Measurements from ENCODE around the gene GUCA2B. TPM values are rescaled to one million over a fixed set of nuclear protein-coding genes. Genes with fewer than 3 reads are reported as not detected.

The GUCA2B gene
- polyA plus RNA-seq, 3 donors: not detected

- intact Hi-C loops (cut with micrococcal nuclease): no loop called here
- H2AFZ ChIP-seq (ENCODE audit: insufficient read depth, low read depth, low read length, poor library complexity, severe bottlenecking): no peak overlapping the region
- peaks cover 0 to 5% (median 0%) of the 10 kb centered on the region in 7 donors for H3K9me3 Mint-ChIP-seq
- no peak overlapping the region for H3K4me2 ChIP-seq (replicated peaks; ENCODE audit: extremely low read depth, low read length, poor library complexity, severe bottlenecking)
- H3K27me3 Mint-ChIP-seq (ENCODE audit: low read depth in 3 of 3): peaks cover 2 to 6% (median 5%) of the 10 kb centered on the region in 3 donors
- WGBS (ENCODE audit: insufficient coverage): 100% methylated on average over 1 of the region's 4 CpGs
- H3K9ac ChIP-seq (ENCODE audit: insufficient read depth, low read length, poor library complexity, severe bottlenecking): no peak overlapping the region
- H3K27ac Mint-ChIP-seq: no peak overlapping the region
- no peak overlapping the region for H3K4me3 Mint-ChIP-seq
- H4K20me1 ChIP-seq (ENCODE audit: insufficient read depth, low read length): no peaks in the 10 kb centered on the region
- H3K36me3 Mint-ChIP-seq: no peaks in the 10 kb centered on the region
- no peak overlapping the region for H3K4me3 ChIP-seq (replicated peaks in 1 of 3; ENCODE audit: low read depth in 2 of 3, low read length in 3 of 3)
- H3K36me3 ChIP-seq (replicated peaks in 1 of 2; ENCODE audit: control insufficient read depth in 1 of 2, insufficient read depth in 2 of 2, low read length in 2 of 2): no peaks in the 10 kb centered on the region
- H3K4me1 ChIP-seq (ENCODE audit: control insufficient read depth in 1 of 2, insufficient read depth in 2 of 2, low read length in 2 of 2): peaks cover 0 to 7% of the 10 kb centered on the region in 2 donors
- no peaks in the 10 kb centered on the region for H3K27me3 ChIP-seq (ENCODE audit: control insufficient read depth in 2 of 2, insufficient read depth in 2 of 2, low read length in 2 of 2)
- H3K27ac ChIP-seq (ENCODE audit: low read depth in 1 of 2, low read length in 2 of 2): no peak overlapping the region
- H3K79me2 ChIP-seq (ENCODE audit: insufficient read depth, low read length): no peaks in the 10 kb centered on the region
- H3K9me3 ChIP-seq (replicated peaks in 1 of 2; ENCODE audit: control insufficient read depth in 1 of 2, insufficient read depth in 1 of 2, low read length in 2 of 2): no peaks in the 10 kb centered on the region
- TF ChIP-seq, protein P1, sequence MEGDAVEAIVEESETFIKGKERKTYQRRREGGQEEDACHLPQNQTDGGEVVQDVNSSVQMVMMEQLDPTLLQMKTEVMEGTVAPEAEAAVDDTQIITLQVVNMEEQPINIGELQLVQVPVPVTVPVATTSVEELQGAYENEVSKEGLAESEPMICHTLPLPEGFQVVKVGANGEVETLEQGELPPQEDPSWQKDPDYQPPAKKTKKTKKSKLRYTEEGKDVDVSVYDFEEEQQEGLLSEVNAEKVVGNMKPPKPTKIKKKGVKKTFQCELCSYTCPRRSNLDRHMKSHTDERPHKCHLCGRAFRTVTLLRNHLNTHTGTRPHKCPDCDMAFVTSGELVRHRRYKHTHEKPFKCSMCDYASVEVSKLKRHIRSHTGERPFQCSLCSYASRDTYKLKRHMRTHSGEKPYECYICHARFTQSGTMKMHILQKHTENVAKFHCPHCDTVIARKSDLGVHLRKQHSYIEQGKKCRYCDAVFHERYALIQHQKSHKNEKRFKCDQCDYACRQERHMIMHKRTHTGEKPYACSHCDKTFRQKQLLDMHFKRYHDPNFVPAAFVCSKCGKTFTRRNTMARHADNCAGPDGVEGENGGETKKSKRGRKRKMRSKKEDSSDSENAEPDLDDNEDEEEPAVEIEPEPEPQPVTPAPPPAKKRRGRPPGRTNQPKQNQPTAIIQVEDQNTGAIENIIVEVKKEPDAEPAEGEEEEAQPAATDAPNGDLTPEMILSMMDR (IDR thresholded peaks at IDR 0.05): no peak
- no peak for DNase-seq
- peaks cover 11% of the 10 kb centered on the region for H3K4me1 Mint-ChIP-seq
These were observed 14.6 kb upstream of the GUCA2B start for GRCh38 chr1:42138586-42138985.

DNA sequence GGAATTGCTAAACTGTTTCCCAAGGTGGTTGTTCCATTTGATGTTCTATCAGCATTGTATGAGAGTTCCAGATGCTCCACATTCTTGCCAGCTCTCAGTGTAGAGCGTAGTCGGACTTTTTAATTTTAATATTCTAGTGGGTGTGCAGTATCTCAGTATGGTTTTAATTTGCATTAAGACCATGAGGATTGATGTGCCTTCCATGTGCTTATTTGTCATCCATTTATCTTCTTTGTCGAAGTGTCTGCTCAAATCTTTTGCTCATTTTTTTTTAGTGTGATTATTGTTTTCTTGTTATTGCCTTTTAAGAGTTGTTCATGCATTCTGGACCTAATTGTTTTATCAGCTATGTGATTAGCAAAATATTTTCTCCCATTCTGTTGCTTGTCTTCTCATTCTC is 13.8 kb upstream of the GUCA2B start:
- no peak overlapping the region for H3K4me3 ChIP-seq (replicated peaks in 1 of 3; ENCODE audit: low read depth in 2 of 3, low read length in 3 of 3)
- no peak overlapping the region for H3K9ac ChIP-seq (ENCODE audit: insufficient read depth, low read length, poor library complexity, severe bottlenecking)
- no peak overlapping the region for H2AFZ ChIP-seq (ENCODE audit: insufficient read depth, low read depth, low read length, poor library complexity, severe bottlenecking)
- H3K9me3 Mint-ChIP-seq: peaks cover 0 to 5% (median 0%) of the 10 kb centered on the region in 7 donors
- no peaks in the 10 kb centered on the region for H3K9me3 ChIP-seq (replicated peaks in 1 of 2; ENCODE audit: control insufficient read depth in 1 of 2, insufficient read depth in 1 of 2, low read length in 2 of 2)
- no peak overlapping the region for H3K27ac Mint-ChIP-seq
- intact Hi-C loops (cut with micrococcal nuclease): no loop called here
- no peaks in the 10 kb centered on the region for H3K27me3 ChIP-seq (ENCODE audit: control insufficient read depth in 2 of 2, insufficient read depth in 2 of 2, low read length in 2 of 2)
- H3K4me1 Mint-ChIP-seq: peaks cover 11% of the 10 kb centered on the region
- no peak overlapping the region for H3K27ac ChIP-seq (ENCODE audit: low read depth in 1 of 2, low read length in 2 of 2)
- H3K36me3 Mint-ChIP-seq: no peaks in the 10 kb centered on the region
- WGBS (ENCODE audit: insufficient coverage): no CpG with 5 or more reads among the region's 3 CpGs
- TF ChIP-seq, protein P1 (IDR thresholded peaks at IDR 0.05): no peak
- no peak overlapping the region for H3K4me3 Mint-ChIP-seq
- no peaks in the 10 kb centered on the region for H3K36me3 ChIP-seq (replicated peaks in 1 of 2; ENCODE audit: control insufficient read depth in 1 of 2, insufficient read depth in 2 of 2, low read length in 2 of 2)
- H3K27me3 Mint-ChIP-seq (ENCODE audit: low read depth in 3 of 3): peaks cover 5 to 10% (median 10%) of the 10 kb centered on the region in 3 donors
- DNase-seq: no peak
- H3K4me1 ChIP-seq (ENCODE audit: control insufficient read depth in 1 of 2, insufficient read depth in 2 of 2, low read length in 2 of 2): peaks cover 0 to 7% of the 10 kb centered on the region in 2 donors
- H4K20me1 ChIP-seq (ENCODE audit: insufficient read depth, low read length): no peaks in the 10 kb centered on the region
- no peak overlapping the region for H3K4me2 ChIP-seq (replicated peaks; ENCODE audit: extremely low read depth, low read length, poor library complexity, severe bottlenecking)
- H3K79me2 ChIP-seq (ENCODE audit: insufficient read depth, low read length): no peaks in the 10 kb centered on the region
